Chondrocyte (in vitro differentiated cells): ENCODE measurements around the gene TPRG1. TPM values are rescaled to one million over a fixed set of nuclear protein-coding genes. Genes with fewer than 3 reads are reported as not detected.

Source experiments
- DNase-seq: peaks from one replicate; pipeline ENCODE4 v3.0.0; 2021; ENCODE audit warnings: mixed read lengths, low spot score
- H3K27ac Mint-ChIP-seq: one replicate; pipeline ENCODE4 v1.8.0; 2021; ENCODE audit warnings: mild to moderate bottlenecking, moderate library complexity, mixed read lengths; ENCODE audit not compliant: unreplicated experiment
- H3K27me3 Mint-ChIP-seq: 2 replicates; pipeline ENCODE4 v1.8.0; 2021; ENCODE audit warnings: low read depth, mixed read lengths
- H3K36me3 Mint-ChIP-seq: 2 replicates; pipeline ENCODE4 v1.8.0; 2021; ENCODE audit warnings: low read depth, mixed read lengths
- H3K4me1 Mint-ChIP-seq: 2 replicates; pipeline ENCODE4 v1.8.0; 2021; ENCODE audit warnings: low read depth, mild to moderate bottlenecking, mixed read lengths
- H3K4me3 Mint-ChIP-seq: one replicate; pipeline ENCODE4 v1.8.0; 2021; ENCODE audit warnings: mild to moderate bottlenecking, moderate library complexity, mixed read lengths; ENCODE audit not compliant: unreplicated experiment
- H3K9me3 Mint-ChIP-seq: 2 replicates; pipeline ENCODE4 v1.8.0; 2021; ENCODE audit warnings: low read depth, mixed read lengths
- CTCF ChIP-seq: fragments of 200-600 bp; sonication (generic); IDR thresholded peaks from 2 replicates; pipeline ENCODE4 v1.5.0; 2021; ENCODE audit warnings: antibody characterized with exemption, mild to moderate bottlenecking, moderate library complexity
- total RNA-seq: library from RNA; stranded (reverse); gene quantifications from 3 replicates; pipeline ENCODE4 v1.2.1, GENCODE V29; 2021

The TPRG1 gene
- total RNA-seq, 1 donor from 2014 or later: 1.3 TPM

GRCh38 chr3:189360291-189360690, 188.5 kb downstream of the TPRG1 start:
- DNase-seq: no peak
- Mint-ChIP-seq H3K27ac (no peak overlapping the region), H3K4me1 (peaks cover 29% of the 10 kb centered on the region), H3K36me3 (no peaks in the 10 kb centered on the region), H3K27me3 (peaks cover 2% of the 10 kb centered on the region), H3K4me3 (no peak overlapping the region), H3K9me3 (no peaks in the 10 kb centered on the region)
- no peak for TF ChIP-seq CTCF

GRCh38 chr3:189361103-189361835, 189.5 kb downstream of the TPRG1 start:
- no peak for TF ChIP-seq CTCF
- Mint-ChIP-seq H3K4me1 (peaks cover 30% of the 10 kb centered on the region), H3K36me3 (no peaks in the 10 kb centered on the region), H3K27ac (no peak overlapping the region), H3K27me3 (peaks cover 2% of the 10 kb centered on the region), H3K4me3 (no peak overlapping the region), H3K9me3 (no peaks in the 10 kb centered on the region)
- no peak for DNase-seq

- H3K36me3 Mint-ChIP-seq: no peaks in the 10 kb centered on the region
- H3K27me3 Mint-ChIP-seq: no peaks in the 10 kb centered on the region
- no peak for TF ChIP-seq CTCF
- H3K4me1 Mint-ChIP-seq: peaks cover 33% of the 10 kb centered on the region
- no peak overlapping the region for H3K27ac Mint-ChIP-seq
- no peak overlapping the region for H3K4me3 Mint-ChIP-seq
- no peaks in the 10 kb centered on the region for H3K9me3 Mint-ChIP-seq
- DNase-seq: no peak
Observed at GRCh38 chr3:189363590-189364255, 192.0 kb downstream of the TPRG1 start.

GRCh38 chr3:189365609-189366564, 194.1 kb downstream of the TPRG1 start:
- H3K4me3 Mint-ChIP-seq: no peak overlapping the region
- peak; percentile 52 for TF ChIP-seq CTCF
- H3K27ac Mint-ChIP-seq: peak overlapping the region; percentile 22
- peaks cover 4% of the 10 kb centered on the region for H3K27me3 Mint-ChIP-seq
- peaks cover 21% of the 10 kb centered on the region for H3K4me1 Mint-ChIP-seq
- H3K36me3 Mint-ChIP-seq: no peaks in the 10 kb centered on the region
- no peak for DNase-seq
- no peaks in the 10 kb centered on the region for H3K9me3 Mint-ChIP-seq

- Mint-ChIP-seq H3K9me3 (no peaks in the 10 kb centered on the region), H3K27me3 (peaks cover 6% of the 10 kb centered on the region), H3K4me3 (no peak overlapping the region), H3K27ac (no peak overlapping the region), H3K36me3 (no peaks in the 10 kb centered on the region), H3K4me1 (peaks cover 12% of the 10 kb centered on the region)
- DNase-seq: no peak
- no peak for TF ChIP-seq CTCF
Observed at GRCh38 chr3:189368384-189368783, 196.6 kb downstream of the TPRG1 start.
